Fibroblast of lung (primary cell): Measurements from ENCODE around the gene SUGP1.

Experiments used
- EZH2 ChIP-seq: IDR thresholded peaks from 2 replicates; pipeline ENCODE4 v1.5.1; 2012; ENCODE audit warnings: low read length, control low read depth, mild to moderate bottlenecking; ENCODE audit errors: missing control alignments
- TF ChIP-seq, protein P1 (sequence below), 2 donors: IDR thresholded peaks in 1 of 2; conservative IDR thresholded peaks in 1 of 2; 1 replicate in 1 of 2; 2 replicates in 1 of 2; pipeline ENCODE4 v1.5.1; 2011 to 2012; ENCODE audit warnings: low read length in 2 of 2, control low read depth in 1 of 2, inconsistent platforms in 1 of 2, low read depth in 1 of 2, mild to moderate bottlenecking in 1 of 2

DNA sequence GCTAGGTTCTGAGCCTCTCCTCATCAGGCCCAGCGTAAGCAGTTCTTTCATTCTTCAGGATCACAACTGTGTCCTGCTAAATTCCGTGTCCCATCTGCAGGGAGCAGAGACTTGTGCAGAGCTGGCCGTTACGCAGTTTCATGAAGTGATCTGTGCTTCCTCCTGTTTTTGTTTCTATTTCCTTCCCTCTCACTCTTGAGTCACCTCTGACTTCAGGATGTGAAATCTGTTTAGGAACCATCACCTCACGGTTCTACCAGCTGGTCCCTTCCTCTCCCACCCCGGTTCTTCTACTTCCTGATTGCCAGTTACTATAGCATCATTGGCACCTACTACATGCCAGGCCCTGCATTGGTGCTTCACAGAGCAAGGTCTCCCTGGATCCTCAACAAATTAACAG is 8.8 kb upstream of the SUGP1 start:
- TF ChIP-seq, protein P1, sequence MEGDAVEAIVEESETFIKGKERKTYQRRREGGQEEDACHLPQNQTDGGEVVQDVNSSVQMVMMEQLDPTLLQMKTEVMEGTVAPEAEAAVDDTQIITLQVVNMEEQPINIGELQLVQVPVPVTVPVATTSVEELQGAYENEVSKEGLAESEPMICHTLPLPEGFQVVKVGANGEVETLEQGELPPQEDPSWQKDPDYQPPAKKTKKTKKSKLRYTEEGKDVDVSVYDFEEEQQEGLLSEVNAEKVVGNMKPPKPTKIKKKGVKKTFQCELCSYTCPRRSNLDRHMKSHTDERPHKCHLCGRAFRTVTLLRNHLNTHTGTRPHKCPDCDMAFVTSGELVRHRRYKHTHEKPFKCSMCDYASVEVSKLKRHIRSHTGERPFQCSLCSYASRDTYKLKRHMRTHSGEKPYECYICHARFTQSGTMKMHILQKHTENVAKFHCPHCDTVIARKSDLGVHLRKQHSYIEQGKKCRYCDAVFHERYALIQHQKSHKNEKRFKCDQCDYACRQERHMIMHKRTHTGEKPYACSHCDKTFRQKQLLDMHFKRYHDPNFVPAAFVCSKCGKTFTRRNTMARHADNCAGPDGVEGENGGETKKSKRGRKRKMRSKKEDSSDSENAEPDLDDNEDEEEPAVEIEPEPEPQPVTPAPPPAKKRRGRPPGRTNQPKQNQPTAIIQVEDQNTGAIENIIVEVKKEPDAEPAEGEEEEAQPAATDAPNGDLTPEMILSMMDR (conservative IDR thresholded peaks at IDR 0.05 in 1 of 2, IDR thresholded peaks at IDR 0.05 in 1 of 2; ENCODE audit: low read depth in 1 of 2, low read length in 2 of 2), result no peak
- no peak for TF ChIP-seq EZH2
